AG09319 (cell line): ENCODE results near the gene PRPH.
"Not testable (repeated sequence)": the region's sequence is repeated elsewhere in the genome, so short reads cannot be mapped to it uniquely, and the experiment has no call there.

ENCODE experiments used
- DNase-seq: peaks from one replicate; pipeline ENCODE4 v3.0.0-alpha.2; 2010; ENCODE audit warnings: low read depth; ENCODE audit errors: extremely low read depth
- TF ChIP-seq, protein P1 (sequence below): IDR thresholded peaks from 2 replicates; pipeline ENCODE4 v1.5.1; 2011; ENCODE audit warnings: low read depth, mild to moderate bottlenecking, inconsistent platforms, low read length, moderate library complexity

Gene PRPH

DNA sequence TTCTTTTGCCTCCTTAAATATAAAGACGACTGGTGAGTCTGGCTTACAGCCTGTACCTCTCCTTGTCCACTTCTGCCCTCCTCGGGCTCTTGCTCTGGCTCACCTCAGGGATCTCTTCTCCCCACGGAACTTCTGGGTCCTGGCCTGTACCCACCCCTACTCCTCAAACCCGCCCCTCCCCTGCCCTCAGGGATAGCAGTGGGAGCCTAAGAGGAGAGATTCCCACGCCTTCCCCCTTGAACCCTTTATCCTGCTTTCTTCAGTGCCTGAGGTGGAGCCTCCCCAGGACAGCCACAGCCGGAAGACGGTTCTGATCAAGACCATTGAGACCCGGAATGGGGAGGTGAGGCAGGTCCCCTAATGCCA lies 2.7 kb downstream of the PRPH start:
- DNase-seq, result no peak
- TF ChIP-seq, protein P1, sequence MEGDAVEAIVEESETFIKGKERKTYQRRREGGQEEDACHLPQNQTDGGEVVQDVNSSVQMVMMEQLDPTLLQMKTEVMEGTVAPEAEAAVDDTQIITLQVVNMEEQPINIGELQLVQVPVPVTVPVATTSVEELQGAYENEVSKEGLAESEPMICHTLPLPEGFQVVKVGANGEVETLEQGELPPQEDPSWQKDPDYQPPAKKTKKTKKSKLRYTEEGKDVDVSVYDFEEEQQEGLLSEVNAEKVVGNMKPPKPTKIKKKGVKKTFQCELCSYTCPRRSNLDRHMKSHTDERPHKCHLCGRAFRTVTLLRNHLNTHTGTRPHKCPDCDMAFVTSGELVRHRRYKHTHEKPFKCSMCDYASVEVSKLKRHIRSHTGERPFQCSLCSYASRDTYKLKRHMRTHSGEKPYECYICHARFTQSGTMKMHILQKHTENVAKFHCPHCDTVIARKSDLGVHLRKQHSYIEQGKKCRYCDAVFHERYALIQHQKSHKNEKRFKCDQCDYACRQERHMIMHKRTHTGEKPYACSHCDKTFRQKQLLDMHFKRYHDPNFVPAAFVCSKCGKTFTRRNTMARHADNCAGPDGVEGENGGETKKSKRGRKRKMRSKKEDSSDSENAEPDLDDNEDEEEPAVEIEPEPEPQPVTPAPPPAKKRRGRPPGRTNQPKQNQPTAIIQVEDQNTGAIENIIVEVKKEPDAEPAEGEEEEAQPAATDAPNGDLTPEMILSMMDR, result no peak

DNA sequence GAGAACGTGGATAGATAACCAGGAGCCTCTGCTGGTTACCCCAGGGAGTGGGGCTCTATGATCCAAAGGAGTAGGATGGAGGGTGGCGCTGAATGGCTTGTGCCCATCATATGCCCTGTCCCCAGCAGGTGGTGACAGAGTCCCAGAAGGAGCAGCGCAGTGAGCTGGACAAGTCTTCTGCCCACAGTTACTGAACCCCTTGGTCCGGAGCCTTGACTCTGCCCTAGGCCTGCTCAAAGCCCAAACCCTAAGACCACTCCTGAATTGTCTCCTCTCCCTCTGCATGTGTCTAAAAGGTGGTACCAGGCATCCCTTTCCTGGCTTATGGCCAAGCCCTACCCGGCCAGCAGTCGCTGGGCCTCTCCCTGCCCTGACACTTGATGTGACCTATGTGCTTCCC lies 3.2 kb downstream of the PRPH start:
- TF ChIP-seq, protein P1, result no peak; the same call in 1 of the 2 replicates
- no peak for DNase-seq

DNA sequence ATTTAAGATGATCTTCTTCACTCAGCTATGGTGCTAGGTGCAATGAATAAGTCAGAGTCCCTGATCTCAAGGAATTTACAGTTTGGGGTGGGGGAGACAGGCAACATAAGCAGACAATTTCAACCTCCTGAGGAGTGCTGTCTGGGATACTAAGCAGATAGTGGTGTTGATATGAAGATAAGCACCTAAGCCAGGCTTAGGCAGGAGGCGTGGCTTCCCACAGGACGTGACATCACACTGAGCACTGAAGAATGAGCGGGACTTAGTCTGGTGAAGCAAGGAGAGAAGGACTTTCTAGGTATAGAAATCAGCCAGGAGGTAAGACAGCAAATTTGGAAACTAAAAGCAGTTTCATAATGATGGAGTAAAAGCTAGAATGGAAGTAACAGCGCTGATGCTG lies 6.8 kb downstream of the PRPH start:
- no peak for DNase-seq
- TF ChIP-seq, protein P1, result no peak

DNA sequence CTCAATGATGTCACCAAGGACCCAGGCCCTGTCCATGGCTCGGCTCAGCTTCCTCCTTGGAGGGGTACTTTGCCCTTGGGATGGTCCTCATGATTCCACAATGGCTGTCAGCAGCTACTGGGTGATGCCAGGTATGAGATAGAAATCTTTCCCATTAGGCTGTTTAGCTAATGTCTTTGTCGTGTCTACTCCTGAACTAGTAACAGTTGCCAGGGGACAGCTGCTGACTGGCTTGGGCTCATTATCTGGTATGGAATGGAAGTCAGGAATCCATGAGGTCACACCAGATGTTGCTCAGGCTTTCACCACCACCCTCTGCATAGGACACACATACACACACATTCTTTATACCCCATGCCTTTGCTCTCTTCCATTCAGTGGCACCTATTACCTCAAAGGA lies 9.2 kb downstream of the PRPH start:
- no peak for DNase-seq
- TF ChIP-seq, protein P1, result no peak

DNA sequence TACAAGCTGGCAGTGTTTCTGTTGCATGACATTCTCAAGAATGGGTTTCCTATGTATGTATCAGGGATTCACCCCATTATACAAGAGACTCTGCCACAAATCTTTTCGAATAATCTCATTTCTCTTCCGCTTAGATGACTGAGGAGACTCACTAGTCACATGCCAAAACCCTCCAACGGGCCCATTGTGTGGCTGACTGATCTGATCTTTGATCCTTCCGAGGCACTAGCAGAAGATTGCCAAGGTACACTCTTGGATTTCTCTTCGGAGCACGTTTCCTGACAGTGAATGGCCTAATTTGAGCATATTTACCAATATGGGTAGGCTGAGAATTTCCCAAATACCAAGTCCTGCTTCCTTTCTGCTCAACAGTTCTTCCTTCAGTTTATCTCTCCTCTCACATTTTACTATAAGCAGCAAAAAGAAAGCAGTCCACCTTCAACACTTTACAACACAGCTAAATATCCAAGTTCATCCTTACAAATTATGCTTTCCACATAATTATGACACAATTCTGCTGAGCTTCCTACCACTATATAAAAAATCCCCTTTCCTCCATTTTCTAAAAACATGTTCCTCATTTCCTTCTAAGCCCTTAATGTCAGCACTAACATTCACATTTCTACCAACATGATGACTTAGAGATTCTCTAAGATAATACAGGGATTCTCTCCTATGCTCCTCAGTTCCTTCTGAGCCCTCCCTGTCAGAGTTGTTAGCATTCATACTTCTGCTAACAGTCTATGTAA lies 11.0 kb downstream of the PRPH start:
- TF ChIP-seq, protein P1, result no peak
- DNase-seq, result no peak

DNA sequence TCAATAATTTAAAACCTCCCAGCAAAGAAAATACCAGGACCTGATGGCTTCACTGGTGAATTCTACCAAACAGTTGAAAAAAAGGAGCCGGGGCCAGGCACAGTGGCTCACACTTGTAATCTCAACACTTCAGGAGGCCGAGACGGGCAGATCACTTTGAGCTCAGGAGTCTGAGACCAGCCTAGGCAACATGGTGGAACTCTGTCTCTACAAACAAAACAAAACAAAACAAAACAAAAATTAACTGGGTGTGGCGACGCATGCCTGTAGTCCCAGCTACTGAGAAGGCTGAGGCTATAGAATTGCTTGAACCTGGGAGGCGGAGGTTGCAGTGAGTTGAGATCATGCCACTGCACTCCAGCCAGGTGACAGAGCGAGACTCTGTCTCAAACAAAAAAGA lies 14.4 kb downstream of the PRPH start:
- TF ChIP-seq, protein P1, result no peak
- no peak for DNase-seq

DNA sequence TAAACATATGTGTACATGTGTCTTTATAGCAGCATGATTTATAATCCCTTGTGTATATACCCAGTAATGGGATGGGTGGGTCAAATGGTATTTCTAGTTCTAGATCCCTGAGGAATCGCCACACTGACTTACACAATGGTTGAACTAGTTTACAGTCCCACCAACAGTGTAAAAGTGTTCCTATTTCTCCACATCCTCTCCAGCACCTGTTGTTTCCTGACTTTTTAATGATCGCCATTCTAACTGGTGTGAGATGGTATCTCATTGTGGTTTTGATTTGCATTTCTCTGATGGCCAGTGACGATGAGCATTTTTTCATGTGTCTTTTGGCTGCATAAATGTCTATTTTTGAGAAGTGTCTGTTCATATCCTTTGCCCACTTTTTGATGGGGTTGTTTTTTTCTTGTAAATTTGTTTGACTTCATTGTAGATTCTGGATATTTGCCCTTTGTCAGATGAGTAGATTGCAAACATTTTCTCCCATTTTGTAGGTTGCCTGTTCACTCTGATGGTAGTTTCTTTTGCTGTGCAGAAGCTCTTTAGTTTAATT lies 15.6 kb downstream of the PRPH start:
- DNase-seq, result not testable (repeated sequence)

DNA sequence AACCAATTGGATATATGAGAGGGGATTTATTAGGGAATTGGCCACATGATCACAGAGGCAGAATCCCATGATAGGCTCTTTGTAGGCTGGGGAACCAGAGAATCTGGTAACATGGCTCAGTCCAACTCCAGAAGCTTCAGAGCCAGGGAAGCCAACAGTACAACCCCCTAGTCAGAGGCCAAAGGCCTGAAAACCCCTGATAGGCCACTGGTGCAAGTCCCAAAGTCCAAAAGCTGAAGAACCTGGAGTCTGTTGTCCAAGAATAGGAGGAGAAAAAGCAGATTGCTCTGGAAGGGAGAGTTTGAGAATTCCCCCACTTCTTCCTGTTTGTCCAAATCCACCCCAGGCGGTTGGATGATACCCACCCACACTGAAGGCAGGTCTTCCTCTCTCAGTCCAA lies 19.9 kb downstream of the PRPH start:
- DNase-seq, result no peak
- TF ChIP-seq, protein P1, result no peak

DNA sequence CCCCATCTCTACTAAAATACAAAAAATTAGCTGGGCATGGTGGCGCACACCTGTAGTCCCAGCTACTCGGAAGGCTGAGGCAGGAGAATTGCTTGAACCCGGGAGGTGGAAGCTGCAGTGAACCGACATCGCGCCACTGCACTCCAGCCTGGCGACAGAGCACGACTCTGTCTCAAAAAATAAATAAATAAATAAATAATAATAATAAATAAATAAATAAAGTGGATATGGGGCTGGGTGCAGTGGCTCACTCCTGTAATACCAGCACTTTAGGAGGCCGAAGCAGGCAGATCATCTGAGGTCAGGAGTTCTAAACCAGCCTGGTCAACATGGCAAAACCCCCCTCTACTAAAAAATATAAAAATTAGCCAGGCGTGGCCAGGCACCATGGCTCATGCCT lies 22.2 kb downstream of the PRPH start:
- not testable (repeated sequence) for DNase-seq

DNA sequence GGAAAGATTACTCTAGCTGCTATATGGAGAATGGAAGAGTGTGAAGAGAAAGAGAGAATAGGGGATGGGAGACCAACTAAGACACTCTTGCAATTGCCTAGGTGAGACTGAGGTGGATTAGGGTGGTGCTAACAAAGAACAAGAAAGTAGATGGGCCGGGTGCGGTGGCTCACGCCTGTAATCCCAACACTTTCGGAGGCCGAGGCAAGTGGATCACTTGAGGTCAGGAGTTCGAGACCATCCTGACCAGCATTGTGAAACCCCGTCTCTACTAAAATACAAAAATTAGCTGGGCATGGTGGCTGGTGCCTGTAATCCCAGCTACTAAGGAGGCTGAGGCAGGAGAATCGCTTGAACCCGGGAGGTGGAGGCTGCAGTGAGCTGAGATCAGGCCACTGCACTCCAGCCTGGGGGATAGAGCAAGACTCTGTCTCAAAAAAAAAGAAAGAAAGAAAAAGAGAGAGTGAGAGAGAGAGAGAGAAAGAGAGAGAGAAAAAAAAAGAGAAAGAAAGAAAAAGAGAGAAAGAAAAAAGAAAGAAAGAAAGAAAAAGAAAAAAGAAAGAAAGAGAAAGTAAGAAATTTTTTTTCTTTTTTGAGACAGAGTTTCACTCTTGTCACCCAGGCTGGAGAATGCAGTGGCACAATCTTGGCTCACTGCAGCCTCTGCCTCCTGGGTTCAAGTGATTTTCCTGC lies 25.6 kb downstream of the PRPH start:
- not testable (repeated sequence) for DNase-seq
